NCI-H345 (cell line): ENCODE measurements around the gene ROBO4.

Experiments used
- DNase-seq: peaks from one replicate; lab custom pipeline; 2025; lab: John Stamatoyannopoulos, UW

ROBO4 gene

GRCh38 chr11:124918950-124919349 lies 21.3 kb upstream of the ROBO4 start, which contains the start of gene HEPN1:
HEPN1 (plus strand) TSS chr11:124919250.
- no peak for DNase-seq

- DNase-seq = no peak
These were observed 19.5 kb upstream of the ROBO4 start for GRCh38 chr11:124917115-124917637.

GRCh38 chr11:124916370-124916710 lies 18.7 kb upstream of the ROBO4 start:
- no peak for DNase-seq

- DNase-seq = no peak
These were observed 18.1 kb upstream of the ROBO4 start for GRCh38 chr11:124915541-124916369.

- DNase-seq = no peak
These were observed 5.0 kb upstream of the ROBO4 start for GRCh38 chr11:124902616-124903015.

- no peak for DNase-seq
These were observed 2.8 kb upstream of the ROBO4 start for GRCh38 chr11:124900464-124900863.

- DNase-seq = no peak
These were observed 1.9 kb upstream of the ROBO4 start for GRCh38 chr11:124899383-124900145.

GRCh38 chr11:124898711-124899110 lies 1.0 kb upstream of the ROBO4 start:
- DNase-seq = no peak

GRCh38 chr11:124898263-124898680 lies 607 bp upstream of the ROBO4 start:
- DNase-seq = no peak

GRCh38 chr11:124896821-124897391 lies 759 bp downstream of the ROBO4 start:
- no peak for DNase-seq

- no peak for DNase-seq
These were observed 1.5 kb downstream of the ROBO4 start for GRCh38 chr11:124896071-124896750.

- no peak for DNase-seq
These were observed 2.1 kb downstream of the ROBO4 start for GRCh38 chr11:124895471-124895971.

- no peak for DNase-seq
These were observed 2.8 kb downstream of the ROBO4 start for GRCh38 chr11:124894606-124895430.

GRCh38 chr11:124893781-124894401 lies 3.8 kb downstream of the ROBO4 start:
- DNase-seq = no peak

GRCh38 chr11:124892750-124893454 lies 4.8 kb downstream of the ROBO4 start:
- no peak for DNase-seq

GRCh38 chr11:124892146-124892545 lies 5.5 kb downstream of the ROBO4 start:
- DNase-seq = no peak

GRCh38 chr11:124891373-124891861 lies 6.2 kb downstream of the ROBO4 start:
- no peak for DNase-seq

GRCh38 chr11:124890683-124891372 lies 6.8 kb downstream of the ROBO4 start:
- DNase-seq = no peak

GRCh38 chr11:124890151-124890550 lies 7.5 kb downstream of the ROBO4 start:
- DNase-seq = no peak
